GM21576 (cell line): ENCODE data around the gene TP53BP2.
"Not testable (repeated sequence)": the region's sequence is repeated elsewhere in the genome, so short reads cannot be mapped to it uniquely, and the experiment has no call there.

Source experiments
- ATAC-seq: cut with Tn5 transposase; IDR thresholded peaks from one replicate; pipeline ENCODE4 v1.9.1; 2021; ENCODE audit warnings: mild to moderate bottlenecking, moderate library complexity; ENCODE audit not compliant: unreplicated experiment

TP53BP2 gene

DNA sequence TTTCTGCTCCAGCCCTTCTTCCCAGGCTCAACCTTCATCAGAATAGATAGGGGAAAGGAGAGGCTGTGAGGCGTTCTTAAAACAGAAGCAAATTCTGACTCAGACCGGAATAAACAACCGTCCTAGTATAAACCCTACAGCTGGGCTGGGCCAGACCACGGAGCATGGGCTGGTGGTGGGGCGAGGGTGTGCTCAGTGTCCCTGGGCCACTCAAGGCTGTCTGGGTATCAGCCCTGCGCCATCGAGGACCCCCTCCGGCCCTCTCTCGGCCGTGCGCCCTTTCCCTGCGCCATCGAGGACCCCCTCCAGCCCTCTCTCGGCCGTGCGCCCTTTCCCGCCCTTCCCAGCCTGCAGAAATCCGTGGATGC lies 97.4 kb downstream of the TP53BP2 start:
- no peak for ATAC-seq

DNA sequence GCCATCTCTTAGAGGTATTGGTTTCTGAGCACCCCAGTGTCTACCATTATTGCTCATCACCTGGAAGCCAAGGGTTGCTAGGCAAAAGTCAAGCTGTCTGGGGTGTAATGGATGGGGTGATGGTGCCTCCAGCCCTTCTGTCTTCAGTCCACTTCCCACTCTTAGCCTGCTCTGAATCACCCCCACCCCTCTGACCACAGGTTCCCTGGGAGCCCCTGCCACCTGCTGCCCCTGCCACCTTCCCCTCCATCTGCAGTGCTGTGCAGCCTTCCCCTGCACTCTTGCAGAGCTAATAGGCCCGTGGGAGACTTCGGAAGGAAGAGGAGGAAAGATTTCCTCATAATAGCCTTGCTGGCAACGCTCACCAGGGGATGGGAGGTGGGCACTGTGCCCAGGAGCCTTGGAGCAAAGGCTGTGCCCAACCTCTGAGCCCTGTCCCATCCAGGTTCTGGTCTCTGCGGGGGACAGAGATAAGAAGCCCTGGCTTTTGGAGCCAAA lies 97.9 kb downstream of the TP53BP2 start:
- no peak for ATAC-seq

DNA sequence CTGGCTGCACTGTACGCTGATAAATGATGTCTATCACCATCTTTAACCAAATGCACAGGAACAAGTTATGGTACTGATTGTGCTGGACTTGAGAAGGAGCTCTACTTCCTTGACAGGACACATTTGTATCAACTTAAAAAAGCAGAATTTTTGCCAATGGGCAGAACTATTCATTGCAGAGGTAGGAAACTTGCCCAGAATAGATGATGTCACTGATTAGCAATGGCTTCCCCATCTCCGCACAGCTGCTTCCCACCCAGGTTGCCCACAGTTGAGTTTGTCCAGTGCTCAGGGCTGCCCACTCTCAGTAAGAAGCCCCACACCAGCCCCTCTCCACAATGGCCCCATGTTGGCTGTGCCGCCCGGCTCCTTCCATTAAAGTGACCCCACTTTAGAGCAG lies 100.0 kb downstream of the TP53BP2 start:
- ATAC-seq, result no peak

DNA sequence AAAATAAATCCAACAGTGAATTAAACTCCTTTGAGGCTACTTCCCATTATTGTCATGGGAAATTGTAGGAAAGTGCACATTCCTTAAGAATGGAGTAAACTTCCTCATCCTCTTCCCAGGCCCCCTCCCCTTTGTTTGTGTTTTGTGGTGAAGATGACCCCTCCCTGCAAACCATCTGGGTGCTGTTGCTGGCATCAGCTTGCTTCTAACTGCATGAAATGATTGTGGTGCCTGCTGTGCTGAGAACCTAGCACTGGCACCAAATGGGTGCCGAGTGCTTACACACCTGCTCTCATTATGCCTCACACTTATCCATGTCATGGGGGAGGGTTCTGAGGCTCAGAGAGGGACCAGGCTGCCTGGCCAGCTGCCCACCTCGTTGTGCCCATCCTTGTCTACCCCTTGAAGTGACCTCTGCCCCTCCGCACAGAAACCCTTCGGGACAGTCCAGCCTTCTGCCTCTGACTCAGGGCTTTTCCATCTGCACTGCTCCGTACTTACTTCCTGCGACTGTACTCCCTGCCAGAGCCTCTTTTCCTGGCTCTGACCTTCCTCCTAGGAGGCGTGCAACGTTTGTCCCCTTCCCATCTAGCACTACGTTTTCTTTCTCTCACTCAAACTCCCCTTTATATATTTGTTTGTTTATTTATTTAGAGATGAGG lies 102.8 kb downstream of the TP53BP2 start:
- ATAC-seq, result no peak

DNA sequence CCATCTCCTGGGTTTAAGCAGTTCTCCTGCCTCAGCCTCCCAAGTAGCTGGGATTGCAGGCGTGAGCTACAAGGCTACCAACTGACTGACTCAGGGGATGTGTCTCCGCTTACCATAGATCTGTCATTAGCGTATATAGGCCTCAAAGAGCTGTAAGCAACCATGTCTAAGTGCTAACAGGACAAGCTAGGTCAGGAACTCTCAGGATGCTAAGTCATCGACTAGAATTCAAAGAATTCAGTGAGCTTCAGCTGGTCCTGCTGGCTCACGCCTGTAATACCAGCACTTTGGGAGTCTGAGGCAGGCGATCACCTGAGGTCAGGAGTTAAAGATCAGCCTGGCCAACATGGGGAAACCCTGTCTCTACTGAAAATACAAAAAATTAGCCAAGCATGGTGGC lies 103.9 kb downstream of the TP53BP2 start:
- no peak for ATAC-seq

DNA sequence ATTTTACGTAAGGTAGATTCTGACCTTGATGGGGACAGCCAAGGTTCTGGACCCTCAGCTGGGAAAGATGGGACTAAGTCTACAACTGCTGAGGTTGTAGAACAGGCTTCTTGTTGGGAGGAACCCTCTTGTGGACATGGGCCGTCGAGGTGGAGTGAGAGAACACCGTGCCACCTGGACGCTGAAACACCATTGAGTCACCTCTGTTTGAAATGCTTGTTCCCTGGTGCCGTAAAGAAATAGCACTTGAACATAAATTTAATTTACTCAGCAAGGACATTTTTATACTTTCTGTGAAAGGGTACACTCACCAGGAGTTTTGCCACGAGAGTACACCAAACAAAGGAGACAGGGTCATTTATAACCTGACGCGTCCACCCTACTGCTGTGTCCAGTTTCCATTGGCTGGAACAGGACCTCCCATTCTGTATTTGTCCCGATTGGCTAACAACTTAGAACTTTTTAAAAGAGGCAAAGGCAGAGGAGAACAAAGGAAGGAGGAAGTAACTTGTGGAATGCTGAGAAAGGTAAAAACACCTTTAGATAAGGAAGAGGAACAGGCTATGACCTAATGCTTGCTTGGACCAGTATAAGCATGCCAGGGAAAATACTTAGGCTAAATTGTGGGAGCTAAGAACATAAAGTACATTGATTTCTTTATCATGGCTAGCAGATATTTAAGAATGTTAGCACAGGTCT lies 105.6 kb downstream of the TP53BP2 start:
- not testable (repeated sequence) for ATAC-seq

DNA sequence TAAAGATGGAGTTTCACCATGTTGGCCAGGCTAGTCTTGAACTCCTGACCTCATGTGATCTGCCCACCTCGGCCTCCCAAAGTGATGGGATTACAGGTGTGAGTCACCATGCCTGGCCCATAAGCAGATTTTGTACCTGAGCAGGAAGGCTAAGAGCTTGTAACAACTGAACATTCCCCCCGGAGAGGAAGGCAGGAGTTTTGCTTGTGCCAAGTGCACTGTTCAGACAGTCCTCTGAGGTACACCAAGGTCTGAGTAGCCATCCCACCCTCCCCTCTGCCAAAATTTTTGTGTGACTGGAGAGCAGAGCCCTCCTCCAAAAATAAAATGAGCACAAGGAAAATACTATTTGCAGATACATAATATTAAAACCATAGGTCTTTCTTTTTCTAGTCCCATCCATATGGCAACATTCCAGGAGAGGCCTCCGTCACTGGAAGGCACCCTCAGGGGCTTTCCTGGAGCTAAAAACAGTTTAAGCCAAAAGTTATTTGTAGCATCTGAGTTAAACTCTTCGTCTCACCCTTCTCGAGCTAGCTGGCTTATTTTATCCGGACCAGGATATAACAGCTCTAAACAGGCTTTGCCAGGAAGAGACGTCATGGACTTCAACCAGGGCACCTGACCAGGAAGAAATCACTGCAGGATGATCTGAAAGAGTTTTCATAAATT lies 106.2 kb downstream of the TP53BP2 start:
- no peak for ATAC-seq

DNA sequence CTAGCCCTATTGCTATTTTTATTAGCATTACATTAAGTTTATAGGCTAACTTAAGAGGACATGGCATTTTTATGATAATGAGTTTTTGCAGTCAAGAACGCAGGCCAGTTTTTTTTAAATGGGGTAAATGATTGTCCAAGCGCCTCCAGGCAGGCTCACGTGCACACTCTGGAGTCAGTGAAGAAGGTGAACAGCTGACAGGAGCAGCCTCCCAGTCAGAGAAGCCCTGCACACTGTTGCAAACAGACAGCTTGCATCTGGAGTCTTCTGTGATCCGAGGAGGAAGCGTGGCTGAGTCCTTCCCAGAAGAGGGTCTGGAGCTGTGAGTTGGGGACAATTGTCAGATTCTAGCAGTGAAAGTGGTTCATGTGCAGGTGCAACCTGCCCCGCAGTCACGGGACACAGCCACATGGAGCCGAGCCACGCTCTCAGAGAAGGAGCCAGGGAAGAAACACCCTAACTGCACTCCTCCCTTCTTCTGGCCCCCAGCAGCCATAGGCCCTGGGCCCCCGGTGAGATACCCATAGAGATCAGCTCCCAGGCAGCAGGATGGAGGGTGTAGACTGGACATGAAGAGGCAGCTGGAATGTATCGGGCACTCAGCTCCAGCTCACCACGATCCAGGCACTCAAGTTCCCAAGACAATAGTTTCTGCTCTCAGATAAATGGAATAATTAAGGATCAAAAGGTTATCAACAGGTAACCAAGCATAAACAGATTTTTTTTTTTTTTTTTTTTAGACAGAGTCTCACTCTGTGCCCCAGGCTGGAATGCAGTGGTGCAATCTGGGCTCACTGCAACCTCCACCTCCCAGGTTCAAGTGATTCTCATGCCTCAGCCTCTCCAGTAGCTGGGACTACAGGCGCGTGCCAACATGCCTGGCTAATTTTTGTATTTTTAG lies 107.0 kb downstream of the TP53BP2 start:
- no peak for ATAC-seq

DNA sequence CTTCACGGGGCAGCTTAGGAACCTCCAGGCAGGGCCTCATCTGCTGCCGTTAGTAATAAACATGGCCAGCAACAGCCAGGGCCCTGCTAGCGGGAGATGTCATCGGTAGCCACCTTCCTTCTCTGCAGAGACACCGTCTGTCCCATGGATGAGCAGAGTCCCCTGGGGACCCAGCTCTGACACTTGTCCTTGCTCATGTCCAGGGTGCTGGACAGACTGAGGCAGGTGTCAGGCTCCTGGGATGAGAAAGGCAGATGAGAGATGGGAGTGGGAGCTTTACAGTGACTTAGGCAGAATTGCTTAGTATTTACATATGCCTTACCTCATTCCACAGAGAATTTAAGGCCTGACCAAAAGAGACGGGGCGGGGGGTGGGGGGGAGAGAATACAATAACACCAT lies 108.4 kb downstream of the TP53BP2 start:
- ATAC-seq, result no peak

DNA sequence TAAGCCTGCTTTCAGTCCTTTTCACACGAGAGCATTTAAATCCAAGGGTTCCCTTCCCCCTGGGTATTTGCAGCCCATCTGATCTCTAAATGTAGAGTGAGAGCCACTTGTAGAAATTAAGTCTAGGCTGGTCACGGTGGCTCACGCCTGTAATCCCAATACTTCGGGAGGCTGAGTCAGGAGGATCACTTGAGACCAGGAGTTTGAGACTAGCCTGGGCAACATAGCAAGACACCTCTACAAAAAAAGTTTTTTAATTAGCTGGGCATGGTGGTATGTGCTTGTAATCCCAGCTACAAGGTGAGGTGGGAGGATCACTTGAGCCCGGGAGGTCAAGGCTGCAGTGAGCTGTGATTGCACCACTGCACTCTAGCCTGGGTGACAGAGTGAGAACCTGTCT lies 109.1 kb downstream of the TP53BP2 start:
- ATAC-seq, result not testable (repeated sequence)

DNA sequence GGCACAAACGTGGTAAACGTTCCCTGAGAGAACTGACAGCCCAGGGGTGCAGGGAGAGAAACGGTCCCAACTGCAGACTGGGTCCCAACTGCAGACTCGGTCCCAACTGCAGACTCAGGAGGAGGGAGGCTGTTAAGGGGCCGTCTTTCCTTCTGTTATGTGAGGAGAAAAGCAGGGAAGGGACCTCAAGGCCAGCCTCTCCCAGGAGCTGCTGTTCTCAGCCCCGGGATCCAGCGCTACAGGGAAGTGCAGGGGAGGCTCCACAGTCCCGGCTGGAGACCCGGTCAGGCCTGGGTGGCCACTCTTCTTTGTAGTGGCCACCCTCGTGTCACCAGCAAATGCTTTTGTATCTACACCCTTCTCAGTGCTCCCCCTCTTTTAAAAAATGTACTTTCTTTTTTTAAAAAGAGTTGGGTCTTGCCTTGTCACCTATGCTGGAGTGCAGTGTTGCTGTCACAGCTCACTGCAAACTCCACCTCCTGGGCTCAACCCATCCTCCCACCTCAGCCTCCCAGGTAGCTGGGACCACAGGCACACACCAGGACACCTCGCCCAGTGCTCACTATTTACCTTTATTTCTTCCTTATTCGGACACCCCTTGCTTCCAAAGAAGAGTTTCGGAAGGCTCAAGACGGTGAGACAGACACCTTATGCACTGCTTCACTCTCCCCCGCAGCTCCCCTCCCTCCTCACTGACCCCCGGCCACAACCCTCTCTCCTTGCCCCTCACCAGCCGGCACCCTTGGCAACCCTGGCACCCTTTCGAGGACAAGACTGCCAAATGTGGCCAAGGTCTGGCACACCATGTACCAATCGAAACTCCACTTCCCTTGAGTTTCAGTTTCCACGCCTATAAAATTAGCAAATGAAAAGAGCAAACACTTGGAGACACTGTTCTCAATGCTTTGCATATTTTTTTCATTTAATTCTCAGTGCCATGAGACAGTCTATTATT lies 111.6 kb downstream of the TP53BP2 start:
- ATAC-seq, result no peak

DNA sequence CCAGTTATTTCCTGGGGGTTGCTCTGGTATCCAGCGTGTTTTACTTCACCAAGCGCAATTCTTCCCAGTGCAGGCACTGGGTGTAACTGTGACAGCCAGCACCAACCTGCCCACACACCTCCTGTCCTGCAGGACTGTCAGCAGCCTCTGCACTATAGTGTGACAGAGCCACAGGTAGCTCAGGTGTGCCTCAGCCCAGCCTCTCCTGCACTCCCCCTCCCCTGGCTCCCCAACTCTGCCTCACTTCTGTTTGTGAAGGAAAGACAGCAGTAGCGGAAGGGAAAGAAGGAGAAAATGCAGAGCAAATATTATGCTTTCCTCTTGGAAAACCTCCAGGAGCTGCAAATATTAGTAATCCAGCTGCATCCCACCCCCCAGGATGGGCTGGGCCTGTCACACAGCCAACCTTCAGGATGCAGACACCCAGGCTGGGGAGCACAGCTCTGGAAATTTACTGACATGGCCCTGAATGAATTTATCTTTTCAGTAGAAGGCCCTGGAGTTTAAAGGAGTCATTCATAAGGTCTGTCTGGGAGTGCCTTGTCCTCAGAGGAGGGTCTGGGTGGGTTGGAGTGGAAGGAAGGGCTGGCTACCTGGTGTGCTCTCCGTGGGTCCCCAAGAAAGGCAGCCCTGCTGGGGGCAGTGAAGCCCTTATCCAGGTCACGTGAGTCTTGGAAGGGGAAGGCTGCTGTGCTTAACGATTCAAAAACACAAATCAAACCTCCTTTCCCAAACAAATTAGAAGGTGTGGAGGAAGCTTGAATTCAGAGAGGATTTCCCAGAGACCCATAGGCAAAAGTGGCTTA lies 112.6 kb downstream of the TP53BP2 start:
- ATAC-seq, result no peak

DNA sequence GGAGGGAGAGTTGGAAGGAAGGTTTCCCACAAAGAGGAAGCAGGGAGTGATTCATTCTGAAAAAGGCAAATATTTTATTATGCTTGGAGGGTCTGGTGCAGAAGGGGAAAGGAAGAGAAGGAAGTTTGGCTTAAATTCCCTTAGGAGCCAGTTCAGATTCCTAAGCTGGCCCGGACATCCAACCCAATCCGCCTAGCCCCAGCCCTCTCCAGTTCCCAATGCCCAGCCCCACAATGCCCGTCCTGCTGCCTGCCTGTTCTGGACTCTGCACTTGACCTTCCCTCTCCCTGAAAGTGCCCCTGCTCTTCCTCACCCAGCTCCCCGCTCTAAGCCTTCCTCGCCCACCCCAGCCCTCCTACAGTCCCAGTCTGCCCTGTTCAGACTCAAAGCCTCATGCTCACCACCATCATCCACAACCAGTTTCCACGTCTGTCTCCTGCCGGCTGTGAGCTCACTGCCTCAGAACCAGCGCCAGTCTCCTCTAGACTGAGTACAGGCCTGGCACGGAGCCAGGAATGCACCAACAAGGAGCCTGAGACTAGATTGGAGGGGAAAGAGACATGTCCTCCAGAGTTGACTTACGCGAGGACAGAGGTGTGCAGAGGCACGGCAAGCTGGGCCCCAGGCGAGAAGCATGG lies 114.5 kb downstream of the TP53BP2 start:
- no peak for ATAC-seq

DNA sequence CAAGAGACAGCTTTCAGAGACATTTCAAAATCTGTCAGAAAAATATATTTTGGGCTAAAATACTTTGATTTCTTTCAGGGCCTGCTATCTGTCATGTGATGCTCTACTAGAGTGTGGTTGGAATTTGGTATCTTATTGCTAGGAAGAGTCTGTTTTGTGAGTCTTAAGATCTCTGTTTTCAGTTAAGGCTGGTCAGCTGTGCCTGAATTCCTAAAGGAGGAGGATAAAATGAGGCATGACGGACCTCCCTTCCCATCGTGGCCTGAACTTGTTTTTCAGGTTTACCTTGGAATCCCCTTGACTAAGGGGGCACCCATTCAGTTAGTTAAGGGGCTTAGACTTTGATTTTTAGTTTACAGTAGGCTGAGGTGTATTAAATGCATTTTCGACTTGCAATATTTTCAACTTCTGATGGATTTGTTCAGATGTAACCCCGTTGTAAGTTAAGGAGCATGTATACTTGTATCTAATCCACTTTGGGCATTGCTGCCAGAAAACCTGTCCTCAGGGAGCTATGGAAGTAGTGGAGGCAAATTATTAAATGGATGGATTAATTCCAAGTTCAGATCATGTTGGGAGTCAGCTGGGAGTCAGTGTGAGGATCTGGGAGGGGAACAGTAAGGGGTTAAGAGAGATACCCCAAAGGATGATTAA lies 115.1 kb downstream of the TP53BP2 start:
- no peak for ATAC-seq

DNA sequence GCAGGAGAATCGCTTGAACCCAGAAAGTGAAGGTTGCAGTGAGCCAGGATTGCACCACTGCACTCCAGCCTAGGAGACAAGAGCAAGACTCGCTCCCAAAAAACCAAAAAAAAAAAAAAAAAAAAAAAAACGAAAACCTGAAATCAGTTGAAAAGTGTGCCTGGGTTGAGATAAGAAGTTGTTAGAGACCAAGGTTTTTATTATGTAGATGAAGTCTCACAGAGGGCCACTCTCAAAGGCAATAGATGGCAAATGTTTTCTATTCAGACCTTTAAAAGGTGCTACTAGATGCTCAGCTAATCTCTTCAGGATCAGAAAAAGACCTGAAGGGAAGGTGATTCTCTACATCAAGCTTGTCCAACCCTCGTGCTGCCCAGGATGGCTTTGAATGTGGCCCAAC lies 115.8 kb downstream of the TP53BP2 start:
- no peak for ATAC-seq
